GM21723 (cell line): Measurements from ENCODE around the gene OTOF.
A peak's percentile ranks its signal among the peaks of the same experiment; 100 is the strongest.

Experiments used
- ATAC-seq: cut with Tn5 transposase; IDR thresholded peaks from one replicate; pipeline ENCODE4 v1.9.1; 2021; ENCODE audit warnings: mild to moderate bottlenecking, moderate library complexity; ENCODE audit not compliant: unreplicated experiment

The OTOF gene

DNA sequence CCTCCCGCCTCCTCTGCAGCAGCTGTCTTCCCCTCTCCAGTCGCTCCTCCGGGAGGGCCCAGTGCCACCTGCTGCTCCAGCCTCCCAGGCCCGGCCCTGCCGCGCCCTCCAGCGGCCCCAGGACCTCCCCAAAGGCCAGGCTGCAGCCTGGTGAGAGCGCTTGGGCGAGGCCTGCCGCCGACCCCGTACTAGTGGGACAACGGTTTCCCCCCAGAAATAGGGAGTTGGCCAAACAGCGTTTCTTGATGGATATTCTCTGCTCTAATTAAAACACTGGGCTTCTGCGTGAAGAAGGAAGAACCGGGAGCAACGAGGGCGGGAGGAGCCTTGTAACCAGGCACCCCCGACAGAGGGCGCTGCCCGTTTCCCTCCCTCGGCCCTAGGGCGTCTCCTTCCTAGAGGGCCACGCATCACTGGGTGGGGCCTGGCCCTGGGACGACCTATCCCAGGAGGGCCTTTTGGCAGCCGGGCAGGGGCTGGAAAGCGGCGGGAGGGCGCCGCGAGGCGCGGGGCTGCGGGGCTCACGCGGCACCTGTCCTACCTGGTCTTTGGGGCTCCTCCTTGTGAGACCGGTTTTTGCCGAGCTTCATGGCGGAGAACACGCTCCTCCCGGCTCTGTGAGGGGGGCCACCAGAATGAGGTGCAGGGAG is 25.4 kb upstream of the OTOF start:
- peak; percentile 73 for ATAC-seq

DNA sequence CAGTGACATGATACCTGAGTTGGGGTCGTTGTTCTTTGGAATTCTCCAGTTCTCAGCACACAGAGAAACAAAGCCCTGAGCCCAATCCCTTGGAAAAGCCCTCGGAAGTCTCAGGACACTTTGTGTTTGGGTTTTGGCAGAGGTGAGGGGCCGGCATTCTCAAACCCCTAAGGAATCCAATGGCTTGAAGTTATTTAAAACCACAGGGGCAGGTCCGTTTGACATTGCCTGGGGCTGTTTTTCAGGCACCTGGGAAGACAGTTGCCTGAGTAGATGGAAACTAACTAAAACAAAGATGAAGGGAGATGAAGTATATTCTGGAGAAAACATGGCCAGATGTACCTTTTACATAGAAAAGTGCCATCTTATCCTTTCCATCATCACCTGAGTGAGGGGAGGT is 22.5 kb upstream of the OTOF start:
- no peak for ATAC-seq

DNA sequence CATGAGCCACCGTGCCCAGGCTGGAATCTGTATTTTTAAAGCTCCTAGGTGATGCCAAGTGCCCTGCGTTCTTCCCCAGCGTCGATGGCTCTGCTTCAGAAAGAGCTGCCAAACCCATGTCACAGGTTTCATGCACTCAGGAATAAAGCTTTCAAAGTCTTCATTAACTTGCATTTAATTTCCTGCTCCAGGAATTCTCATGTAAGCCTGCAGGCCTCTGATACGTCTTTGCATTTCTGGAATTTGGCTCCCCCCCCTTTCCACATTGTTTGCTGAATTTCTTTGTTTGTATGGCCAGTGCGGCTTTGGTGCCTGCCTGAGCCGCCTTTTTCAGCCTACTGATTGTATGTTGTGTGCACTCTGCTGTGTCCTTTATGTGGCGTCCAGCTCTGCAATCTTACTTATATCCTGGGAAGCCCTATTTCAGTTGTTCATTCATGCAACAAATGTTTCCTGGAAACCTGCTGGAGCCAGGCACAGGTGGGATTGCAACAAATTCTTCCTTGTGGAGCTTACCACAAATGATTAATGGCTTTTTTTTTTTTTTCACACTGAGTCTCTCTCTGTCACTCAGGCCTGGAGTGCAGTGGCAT is 17.9 kb upstream of the OTOF start:
- no peak for ATAC-seq

DNA sequence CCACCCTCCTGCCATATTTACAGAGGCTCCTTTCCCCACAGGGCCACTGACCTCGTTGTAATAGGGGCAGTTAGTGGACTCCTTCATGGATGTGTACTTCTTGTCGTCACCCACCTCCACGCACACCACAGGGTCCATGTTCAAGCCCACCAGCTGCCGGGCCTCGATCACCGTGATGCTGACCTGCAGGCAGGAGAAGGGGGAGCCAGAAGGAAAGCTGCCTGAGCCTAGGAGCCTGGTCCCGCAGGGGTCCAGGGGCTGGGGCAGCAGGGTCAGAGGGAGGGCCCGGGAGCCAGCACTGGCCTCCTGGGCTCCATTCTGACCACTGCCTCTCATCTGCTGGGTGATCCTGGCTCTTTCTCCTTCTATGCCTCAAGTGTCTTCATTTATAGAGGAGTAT is 17.0 kb upstream of the OTOF start:
- ATAC-seq = no peak

DNA sequence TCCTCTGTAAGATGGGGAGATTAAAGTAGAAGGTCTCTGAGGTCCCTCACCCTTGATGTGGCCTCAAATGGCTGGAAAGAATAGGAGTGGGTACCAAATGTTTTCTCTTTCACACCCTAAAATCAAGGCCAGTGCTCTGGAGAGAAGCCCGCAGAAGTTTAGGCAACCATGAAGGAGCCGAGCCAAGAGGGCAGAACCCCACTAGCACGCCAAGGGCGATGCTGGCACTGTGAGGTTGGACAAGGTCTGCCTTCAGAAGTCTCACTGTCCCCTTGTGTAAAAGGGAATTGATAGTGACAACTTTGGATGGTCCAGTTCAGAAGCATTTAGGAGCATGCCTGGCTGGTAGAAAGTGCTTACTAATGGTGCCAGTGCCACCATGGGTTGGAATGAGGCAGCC is 16.3 kb upstream of the OTOF start:
- no peak for ATAC-seq

DNA sequence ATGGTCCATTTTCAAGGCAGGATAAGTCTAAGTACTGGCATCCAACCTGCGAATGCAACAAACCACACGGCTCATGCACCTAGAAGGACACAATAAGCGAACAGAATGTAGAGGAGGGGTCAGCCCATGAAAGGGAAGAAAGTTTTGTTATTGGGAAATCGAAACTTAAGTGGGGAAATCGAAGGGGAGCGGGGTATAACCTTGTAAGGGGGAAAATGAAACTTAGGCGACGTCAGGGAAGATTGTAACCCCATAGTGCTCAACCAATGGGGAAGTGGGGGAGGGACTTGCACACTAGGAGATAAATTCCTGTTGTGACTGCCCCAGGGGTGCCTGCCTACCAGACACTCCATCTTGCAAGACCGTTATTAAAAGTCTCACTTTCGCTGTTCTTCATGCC is 15.6 kb upstream of the OTOF start:
- no peak for ATAC-seq

DNA sequence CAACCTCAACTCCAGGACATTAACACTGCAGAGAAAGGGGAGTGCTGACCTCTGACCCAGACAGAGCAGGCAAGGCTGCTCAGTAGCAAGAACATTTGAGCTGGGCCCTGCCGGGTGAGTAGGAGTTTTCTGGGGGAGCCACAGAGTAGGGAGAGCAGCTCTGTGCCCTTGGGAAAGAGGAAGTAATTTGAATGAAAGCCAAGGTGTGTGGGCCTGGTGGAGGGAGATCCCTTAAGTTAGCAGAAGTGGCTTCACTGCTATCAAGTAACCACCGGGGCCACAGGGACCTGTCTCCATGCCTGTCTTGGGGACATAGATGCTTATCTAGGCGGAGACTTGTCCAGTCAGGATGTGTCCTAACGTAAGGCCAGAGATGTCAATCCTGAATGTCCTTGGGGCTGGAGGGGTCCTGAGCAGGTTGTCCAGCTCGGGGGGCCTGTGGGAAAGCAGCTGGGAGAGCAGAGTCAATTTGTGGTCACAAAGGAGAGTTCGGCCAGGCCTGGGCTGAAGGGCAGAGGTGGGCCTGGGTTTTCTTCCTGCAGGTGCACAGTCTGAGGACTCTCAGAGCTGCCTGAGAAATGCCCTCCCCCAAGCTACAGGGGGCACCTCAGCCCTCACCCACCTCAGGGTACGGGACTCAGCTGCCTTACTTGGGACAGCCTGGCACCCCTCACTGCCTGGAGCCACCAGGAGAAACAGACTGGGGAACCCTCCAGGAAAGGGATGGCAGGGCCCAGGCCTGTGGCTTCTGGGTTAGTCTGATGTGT is 15.0 kb upstream of the OTOF start:
- ATAC-seq = no peak

DNA sequence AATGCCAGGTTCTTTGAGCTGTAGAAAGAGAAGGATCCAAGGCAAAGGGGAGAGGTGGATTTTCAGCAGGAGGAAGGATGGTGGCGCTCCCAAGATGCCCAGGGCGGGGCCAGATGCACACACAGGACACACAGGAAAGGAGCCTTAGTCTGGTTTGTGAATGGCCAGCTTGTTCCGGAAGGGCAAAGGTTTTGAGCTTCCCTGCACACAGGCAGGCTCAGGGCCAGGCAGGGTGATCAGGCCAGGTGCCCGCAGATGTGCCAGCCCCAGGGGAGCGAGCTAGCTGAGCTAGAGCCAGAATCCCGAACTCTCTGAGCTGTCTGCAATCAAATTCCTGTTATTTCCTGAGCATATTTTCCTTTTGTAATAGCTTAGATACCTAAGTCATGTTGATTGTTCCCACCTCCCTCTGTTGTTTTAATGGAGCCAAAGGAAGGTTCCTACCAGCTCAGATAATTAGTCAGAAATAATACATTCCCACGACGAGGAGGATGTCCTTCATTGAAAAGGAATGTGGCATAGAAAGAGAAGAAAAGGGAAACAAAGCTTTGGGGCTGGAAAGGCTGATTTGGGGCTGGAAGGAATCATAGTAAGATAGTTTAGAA is 13.7 kb upstream of the OTOF start:
- no peak for ATAC-seq

DNA sequence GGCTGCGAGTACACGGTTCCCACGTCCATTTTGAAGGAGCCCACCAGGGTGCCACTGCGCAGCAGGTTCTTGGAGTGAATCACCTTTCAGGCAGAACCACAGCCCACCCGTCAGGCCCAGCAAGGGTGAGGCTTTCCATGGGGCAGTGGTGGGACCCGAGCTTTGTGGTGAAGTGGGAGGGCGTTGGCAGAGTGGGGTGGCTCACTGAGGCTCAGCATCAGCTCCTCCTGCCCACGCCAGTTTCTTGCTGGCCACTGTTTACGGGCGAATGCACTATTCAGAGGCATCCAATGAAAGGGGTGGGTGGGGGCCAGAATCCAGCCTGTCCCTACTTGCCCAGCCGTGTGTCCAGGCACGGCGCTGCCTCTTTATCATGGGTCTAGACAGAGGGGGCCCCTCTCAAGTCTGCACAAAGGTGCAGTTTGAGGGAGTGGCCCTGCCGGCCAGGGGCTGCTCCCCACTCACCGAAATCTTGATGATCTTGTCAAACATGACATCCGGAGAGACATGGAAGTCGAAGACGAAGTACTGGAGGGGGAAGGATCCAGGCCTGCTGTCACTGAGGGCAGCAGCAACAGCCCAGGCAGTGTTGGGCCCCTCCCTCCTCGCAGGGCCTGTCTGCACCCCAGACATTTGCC is 11.4 kb upstream of the OTOF start:
- no peak for ATAC-seq

DNA sequence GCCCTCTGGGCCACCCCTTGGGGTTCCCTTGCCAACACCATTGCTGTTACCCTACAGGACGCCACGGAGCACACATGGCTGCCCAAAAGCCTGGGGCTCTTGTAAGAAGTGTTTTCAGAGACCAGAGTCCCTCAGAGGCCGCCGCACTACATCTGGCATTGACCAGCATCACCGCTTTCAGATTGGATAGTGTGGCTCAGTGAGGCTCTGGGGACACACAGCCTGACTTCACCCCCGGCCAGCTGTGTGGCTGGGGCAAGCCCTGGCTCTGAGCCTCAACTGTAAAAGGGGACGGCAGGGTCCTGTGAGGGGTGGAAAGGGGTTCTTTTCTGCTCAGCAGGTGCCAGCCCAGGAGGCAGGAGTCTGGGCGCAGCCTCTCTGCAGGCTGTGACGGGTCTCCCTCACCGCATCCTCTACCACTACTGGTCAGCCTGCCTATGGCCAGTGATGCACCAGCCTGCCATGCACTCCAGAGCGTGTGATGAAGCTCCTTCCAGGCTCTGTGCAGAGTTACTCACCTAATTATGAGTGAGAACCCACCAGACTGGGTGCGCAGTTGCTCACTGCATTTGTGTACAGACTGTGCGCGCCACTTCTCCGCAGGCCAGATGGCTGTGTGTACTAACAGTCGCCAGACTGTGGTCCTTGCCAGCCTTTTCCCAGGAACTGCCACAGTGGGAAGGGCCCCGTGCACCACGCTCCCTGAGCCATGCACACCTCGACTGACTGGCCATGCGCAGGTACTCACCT is 10.7 kb upstream of the OTOF start:
- ATAC-seq = no peak

DNA sequence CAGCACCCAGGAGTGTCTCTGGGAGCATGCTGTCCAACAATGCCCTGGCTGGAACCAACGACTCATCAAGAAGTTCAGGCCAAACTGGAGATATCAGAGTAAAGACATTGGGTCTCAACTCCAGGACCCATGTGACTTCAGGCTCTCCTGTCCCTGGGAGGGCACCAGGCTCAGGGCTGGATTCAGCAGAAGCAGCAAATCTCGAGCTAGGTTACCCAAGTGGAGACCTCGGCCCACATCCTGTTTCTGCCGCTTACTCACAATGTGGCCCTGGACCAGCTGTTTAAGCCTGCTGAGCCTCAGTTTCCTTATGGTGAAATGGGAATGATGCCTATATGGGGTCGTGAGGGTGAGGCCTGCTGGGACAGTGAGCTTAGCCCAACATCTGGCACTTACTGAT is 9.3 kb upstream of the OTOF start:
- no peak for ATAC-seq

DNA sequence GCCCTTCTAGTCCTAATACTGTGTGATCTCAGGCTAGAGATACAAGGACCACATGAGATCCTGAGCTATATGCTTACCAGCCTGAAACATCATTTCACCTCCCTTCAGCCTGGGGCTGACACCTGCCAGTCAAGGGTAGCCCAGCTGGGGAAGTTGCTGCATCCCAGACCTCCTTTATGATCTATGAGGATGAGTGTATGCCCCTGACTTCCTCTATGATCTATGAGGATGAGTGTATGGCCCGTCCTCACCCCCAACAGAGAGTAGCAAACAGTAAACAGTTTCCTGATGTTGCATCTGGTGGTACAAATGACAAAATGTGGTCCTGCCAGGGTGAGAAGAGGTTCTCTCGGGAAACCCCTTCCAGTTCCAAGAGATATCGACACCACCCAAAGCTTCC is 8.9 kb upstream of the OTOF start:
- no peak for ATAC-seq

DNA sequence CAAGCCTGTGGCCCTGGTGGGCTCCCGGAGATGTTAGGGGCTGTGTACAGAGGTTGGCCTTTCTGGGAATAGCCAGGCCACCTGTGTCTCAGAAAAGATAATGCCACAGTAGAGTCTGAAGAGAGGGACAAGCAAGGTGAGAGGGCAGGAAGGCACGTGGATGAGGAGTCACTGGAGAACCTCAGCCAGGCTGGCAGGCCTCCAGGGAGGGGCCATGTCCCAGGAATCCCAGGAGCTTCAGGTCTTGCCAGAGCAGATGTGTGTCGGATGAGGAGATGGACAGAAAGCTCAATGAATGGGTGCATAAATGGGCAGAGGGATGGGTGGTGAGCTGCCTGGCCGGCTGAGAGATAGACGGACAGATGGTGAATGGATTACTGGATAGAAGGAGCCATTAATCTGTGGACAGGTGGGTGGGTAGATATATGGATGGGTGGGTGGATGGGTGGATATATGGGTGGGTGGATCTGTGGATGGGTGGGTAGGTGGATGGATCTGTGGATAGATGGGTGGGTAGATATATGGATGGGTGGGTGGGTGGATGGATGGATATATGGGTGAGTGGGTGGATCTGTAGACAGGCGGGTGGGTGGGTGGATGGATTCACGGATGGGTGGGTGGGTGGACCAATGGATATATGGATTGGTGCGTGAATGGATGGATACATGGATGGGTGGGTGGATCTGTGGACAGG is 7.9 kb upstream of the OTOF start:
- ATAC-seq = no peak

DNA sequence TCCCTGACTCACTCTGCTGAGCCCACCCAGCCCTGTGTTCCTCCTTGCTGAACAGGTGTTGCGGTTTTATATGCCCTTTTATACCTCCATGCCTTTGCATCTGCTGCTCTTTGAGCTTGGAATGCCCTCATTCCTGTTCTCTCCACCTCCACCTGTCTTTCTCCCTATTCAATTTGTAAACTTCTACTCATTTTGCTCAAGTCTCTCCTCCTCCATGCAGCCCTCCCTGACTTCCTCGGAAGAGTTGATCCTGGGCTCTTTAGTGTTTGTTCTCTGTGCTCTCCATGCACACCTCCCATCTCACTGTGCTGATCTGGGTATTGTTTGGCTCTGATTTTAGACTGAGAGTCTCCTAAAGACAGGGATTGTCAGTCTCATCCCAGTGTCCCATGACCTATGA is 7.2 kb upstream of the OTOF start:
- no peak for ATAC-seq

DNA sequence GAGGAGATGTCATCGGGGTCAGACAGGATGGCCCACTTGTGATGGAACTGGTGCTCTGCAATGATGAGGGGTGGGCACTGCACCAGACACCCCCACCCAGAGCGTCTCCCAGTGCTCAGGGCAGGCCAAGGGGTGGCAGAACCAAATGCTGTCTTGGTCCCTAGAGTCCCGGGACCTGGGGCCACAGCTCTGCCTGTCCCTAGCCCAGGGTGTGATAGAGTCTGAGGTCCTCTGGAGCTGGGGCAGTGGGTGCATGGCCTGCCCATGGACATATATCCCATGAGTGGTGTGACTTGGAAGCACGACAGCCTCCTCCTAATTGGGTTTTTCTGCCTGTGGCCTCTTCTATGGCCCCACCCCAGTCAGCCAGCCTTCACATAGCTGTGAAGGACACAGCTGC is 6.7 kb upstream of the OTOF start:
- no peak for ATAC-seq

DNA sequence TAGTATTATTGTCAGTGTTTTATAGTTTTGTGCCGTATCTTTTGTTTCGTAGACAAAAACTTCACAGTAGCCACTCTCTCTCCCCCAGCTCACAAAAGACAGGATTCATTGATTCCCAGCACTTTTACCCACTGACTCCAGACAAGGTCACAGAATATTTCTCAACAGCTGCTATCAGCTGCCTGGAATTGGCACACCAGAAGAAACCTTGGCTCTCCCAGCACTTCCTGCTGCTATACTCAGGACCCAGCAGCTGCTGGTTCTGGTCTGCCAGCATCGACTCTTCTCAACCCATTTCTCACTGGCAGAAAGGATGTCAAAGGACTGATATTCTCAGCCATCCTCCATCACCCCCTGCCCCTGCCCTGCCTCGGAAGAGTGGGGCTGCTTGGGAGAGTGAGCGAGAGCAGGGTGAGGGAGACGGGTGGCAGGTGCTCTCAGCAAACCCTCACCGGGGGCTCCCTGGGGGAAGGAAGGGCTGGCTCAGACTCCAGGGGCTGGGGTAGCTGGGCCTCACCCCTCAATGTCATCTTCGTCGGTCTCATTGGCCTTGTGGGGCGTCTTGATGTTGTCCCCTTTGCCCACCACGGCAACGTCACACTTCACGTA is 6.1 kb upstream of the OTOF start:
- no peak for ATAC-seq

DNA sequence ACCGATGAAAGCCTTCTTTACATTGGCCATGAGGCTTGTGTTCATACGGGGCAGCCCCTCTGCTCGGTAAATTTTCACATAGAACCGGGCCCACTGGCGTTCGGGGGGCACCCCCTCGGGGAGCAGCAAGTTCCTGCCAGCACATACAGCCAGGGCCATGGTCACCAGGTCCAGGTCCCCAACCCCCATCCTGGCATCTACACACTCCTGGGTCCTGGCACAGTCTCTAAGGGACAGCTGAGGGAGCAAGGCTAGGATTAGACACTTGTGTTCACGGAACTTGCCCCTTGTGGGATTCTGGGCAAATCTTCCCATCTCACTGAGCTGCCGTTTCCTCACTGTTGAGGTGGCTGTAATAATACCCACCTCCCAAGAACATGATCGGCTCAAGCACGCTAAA is 5.6 kb upstream of the OTOF start:
- ATAC-seq = no peak

DNA sequence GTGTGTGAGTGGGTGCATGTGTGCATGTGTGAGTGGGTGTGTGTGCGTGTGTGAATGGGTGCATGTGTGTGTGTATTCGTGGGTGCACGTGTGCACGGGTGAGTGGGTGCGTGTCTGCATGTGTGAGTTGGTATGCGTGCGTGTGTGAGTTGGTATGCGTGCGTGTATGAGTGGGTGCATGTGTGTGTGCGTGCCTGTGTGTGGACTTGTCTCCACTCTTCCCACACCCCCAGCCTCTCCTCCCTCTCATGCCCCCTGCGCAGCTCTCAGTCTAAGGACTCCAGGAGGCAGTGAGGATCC is 5.1 kb upstream of the OTOF start:
- ATAC-seq = no peak

DNA sequence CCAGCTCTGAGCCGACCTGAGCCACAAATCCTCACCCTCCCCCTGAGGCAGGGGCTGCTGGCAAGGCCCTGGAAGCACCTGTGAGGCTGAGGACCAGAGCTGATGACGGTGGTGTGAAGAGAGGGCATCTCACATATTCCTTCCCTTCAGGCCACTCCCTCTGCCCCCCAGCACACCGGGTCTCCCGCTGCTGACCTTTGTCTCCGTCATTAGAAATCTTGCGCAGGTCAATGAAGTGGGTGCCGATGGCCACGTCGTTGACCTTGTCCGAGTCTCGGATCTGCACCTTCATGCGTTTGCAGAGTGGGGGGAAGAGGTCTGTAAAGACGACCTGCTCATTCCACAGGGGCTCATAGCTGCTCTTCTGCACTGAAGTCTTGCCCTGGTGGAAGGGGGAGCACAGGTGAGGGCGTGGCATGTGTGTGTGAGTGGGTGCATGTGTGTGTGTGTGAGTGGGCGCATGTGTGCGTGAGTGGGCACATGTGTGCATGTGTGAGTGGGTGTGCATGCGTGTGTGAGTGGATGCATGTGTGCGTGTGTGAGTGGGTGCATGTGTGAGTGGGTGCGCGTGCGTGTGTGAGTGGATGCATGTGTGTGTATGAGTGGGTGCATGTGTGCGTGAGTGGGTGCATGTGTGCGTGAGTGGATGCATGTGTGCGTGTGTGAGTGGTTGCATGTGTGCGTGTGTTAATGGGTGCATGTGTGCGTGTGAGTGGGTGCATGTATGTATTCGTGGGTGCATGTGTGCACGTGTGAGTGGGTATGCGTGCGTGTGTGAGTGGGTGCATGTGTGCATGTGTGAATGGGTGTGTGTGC is 4.5 kb upstream of the OTOF start:
- no peak for ATAC-seq
